SK-N-SH (cell line): ENCODE results near the gene ZNF655. TPM values are rescaled to one million over a fixed set of nuclear protein-coding genes. Genes with fewer than 3 reads are reported as not detected.

ENCODE experiments used
- CTCF ChIA-PET: fragments of 300-600, 350-600 bp; formaldehyde crosslinking; extraction: SDS; loops from one replicate; lab custom pipeline; 2021; lab: Yijun Ruan, JAX
- POLR2A ChIA-PET: fragments of 350-600 bp; sonication (Branson Sonifier 250); formaldehyde crosslinking; extraction: SDS; loops from one replicate; lab custom pipeline; 2020; ENCODE audit warnings: antibody characterized with exemption, inconsistent platforms; lab: Yijun Ruan, JAX
- DNase-seq: peaks from one replicate; pipeline ENCODE4 v3.0.0; 2012
- H2AFZ ChIP-seq: fragments of 200-600 bp; sonication (generic); 2 replicates; pipeline ENCODE4 v1.8.1; 2016; ENCODE audit warnings: antibody characterized with exemption, mild to moderate bottlenecking, low read depth
- H3F3A ChIP-seq: fragments of 200-600 bp; sonication (generic); replicated peaks from 2 replicates; pipeline ENCODE3; 2016; ENCODE audit warnings: antibody characterized with exemption, mild to moderate bottlenecking; ENCODE audit not compliant: insufficient read depth
- H3K27ac ChIP-seq, 2 experiments: fragments of 200-500 bp in 1 of 2; fragments of 200-600 bp in 1 of 2; sonication (Bioruptor generic) in 1 of 2; sonication (generic), shearing (Covaris generic) in 1 of 2; 2 replicates each; pipeline versions ENCODE4 v1.5.1 to v1.6.1; 2014 to 2016; ENCODE audit warnings: low read depth in 2 of 2, inconsistent platforms in 1 of 2, low read length in 1 of 2, mild to moderate bottlenecking in 1 of 2, mixed read lengths in 1 of 2
- H3K27me3 ChIP-seq: fragments of 200-600 bp; sonication (generic), shearing (Covaris generic); 2 replicates; pipeline ENCODE4 v1.6.1; 2016; ENCODE audit warnings: mixed run types; ENCODE audit not compliant: insufficient read depth
- H3K36me3 ChIP-seq, 2 experiments: fragments of 200-500 bp in 1 of 2; fragments of 200-600 bp in 1 of 2; sonication (Bioruptor generic) in 1 of 2; sonication (generic) in 1 of 2; replicated peaks in 1 of 2; 2 replicates each; pipeline versions ENCODE3 to v1.5.1; 2014 to 2016; ENCODE audit warnings: low read length in 1 of 2, mild to moderate bottlenecking in 1 of 2; ENCODE audit not compliant: insufficient read depth in 2 of 2, control insufficient read depth in 1 of 2
- H3K4me1 ChIP-seq, 2 experiments: fragments of 200-500 bp in 1 of 2; fragments of 200-600 bp in 1 of 2; sonication (Bioruptor generic) in 1 of 2; sonication (generic), shearing (Covaris generic) in 1 of 2; 2 replicates each; pipeline versions ENCODE4 v1.5.1 to v1.6.1; 2014 to 2016; ENCODE audit warnings: low read depth in 1 of 2, low read length in 1 of 2, mixed run types in 1 of 2; ENCODE audit not compliant: insufficient read depth in 2 of 2, control insufficient read depth in 1 of 2
- H3K4me2 ChIP-seq: fragments of 200-600 bp; sonication (generic), shearing (Covaris generic); 2 replicates; pipeline ENCODE4 v1.6.1; 2017; ENCODE audit warnings: mixed run types
- H3K4me3 ChIP-seq, 2 experiments: fragments of 200-500 bp in 1 of 2; fragments of 200-600 bp in 1 of 2; sonication (Bioruptor generic) in 1 of 2; sonication (generic), shearing (Covaris generic) in 1 of 2; 2 replicates each; pipeline versions ENCODE4 v1.5.1 to v1.8.1; 2014 to 2016; ENCODE audit warnings: low read depth in 2 of 2, inconsistent platforms in 1 of 2, low read length in 1 of 2, mild to moderate bottlenecking in 1 of 2, mixed read lengths in 1 of 2, moderate library complexity in 1 of 2
- H3K79me2 ChIP-seq: fragments of 200-600 bp; sonication (generic); 2 replicates; pipeline ENCODE4 v1.8.1; 2017; ENCODE audit warnings: mild to moderate bottlenecking; ENCODE audit not compliant: insufficient read depth
- H3K9ac ChIP-seq: fragments of 200-600 bp; sonication (generic); 2 replicates; pipeline ENCODE4 v1.6.1; 2017; ENCODE audit warnings: mixed run types
- H3K9me2 ChIP-seq: fragments of 200-600 bp; sonication (generic); 2 replicates; pipeline ENCODE4 v1.6.1; 2017; ENCODE audit warnings: mixed run types
- H3K9me3 ChIP-seq: fragments of 200-600 bp; sonication (generic); 2 replicates; pipeline ENCODE4 v1.6.1; 2017; ENCODE audit warnings: mixed run types, mild to moderate bottlenecking, moderate library complexity
- H4K20me1 ChIP-seq: fragments of 200-600 bp; sonication (generic); 2 replicates; pipeline ENCODE4 v1.6.1; 2017; ENCODE audit warnings: mild to moderate bottlenecking, mixed run types; ENCODE audit not compliant: insufficient read depth
- EP300 ChIP-seq, 2 experiments: IDR thresholded peaks; 2 replicates each; pipeline versions ENCODE4 v1.4.0 to v1.6.1; 2012; ENCODE audit warnings: borderline replicate concordance in 1 of 2, low read depth in 1 of 2, low read length in 1 of 2
- GABPA ChIP-seq: IDR thresholded peaks from 2 replicates; pipeline ENCODE4 v1.4.0; 2012; ENCODE audit warnings: low read depth, mild to moderate bottlenecking
- MEF2A ChIP-seq: IDR thresholded peaks from 2 replicates; pipeline ENCODE4 v1.4.0; 2012; ENCODE audit warnings: low read depth, borderline replicate concordance
- MXI1 ChIP-seq: IDR thresholded peaks from 2 replicates; pipeline ENCODE4 v1.6.1; 2012; ENCODE audit warnings: mild to moderate bottlenecking, low read depth, low read length, improper control_type of control experiment
- NFIC ChIP-seq: IDR thresholded peaks from 2 replicates; pipeline ENCODE4 v1.4.0; 2012; ENCODE audit warnings: borderline replicate concordance
- RCOR1 ChIP-seq: fragments of 150-350 bp; IDR thresholded peaks from 2 replicates; pipeline ENCODE4 v1.6.1; 2017; ENCODE audit warnings: antibody characterized with exemption, low read length
- RXRA ChIP-seq: IDR thresholded peaks from 2 replicates; pipeline ENCODE4 v1.4.0; 2012; ENCODE audit warnings: low read depth, mild to moderate bottlenecking, borderline replicate concordance
- SMC3 ChIP-seq: IDR thresholded peaks from 2 replicates; pipeline ENCODE4 v1.6.1; 2012; ENCODE audit warnings: low read depth, low read length, improper control_type of control experiment
- TCF12 ChIP-seq: IDR thresholded peaks from 2 replicates; pipeline ENCODE4 v1.4.0; 2012
- YY1 ChIP-seq: IDR thresholded peaks from 2 replicates; pipeline ENCODE4 v1.4.0; 2012; ENCODE audit warnings: low read depth, mild to moderate bottlenecking
- WGBS: methylation state at CpG from one replicate; pipeline ENCODE4 v1.1.6; 2017; ENCODE audit warnings: low lambda C conversion rate; 5-methylcytosine and 5-hydroxymethylcytosine counted together
- polyA plus RNA-seq, 3 experiments: library from polyadenylated mRNA; depleted of rRNA; stranded (reverse); fragments of >200 nt; gene quantifications; 2 replicates each; pipeline ENCODE4 v1.2.3, GENCODE V29; 2012
- TF ChIP-seq, protein P1 (sequence below): IDR thresholded peaks from 2 replicates; pipeline ENCODE4 v1.4.0; 2012; ENCODE audit warnings: low read depth, borderline replicate concordance
- TF ChIP-seq, protein P2 (sequence below): IDR thresholded peaks from 2 replicates; pipeline ENCODE4; 2012
- TF ChIP-seq, protein P3 (sequence below): IDR thresholded peaks from 2 replicates; pipeline ENCODE4 v1.6.1; 2012; ENCODE audit warnings: mild to moderate bottlenecking, low read depth, low read length, moderate library complexity
- TF ChIP-seq, protein P4 (sequence below): fragments of 200-600 bp; sonication (generic); IDR thresholded peaks from 2 replicates; pipeline ENCODE4 v1.6.1; 2017; ENCODE audit warnings: antibody characterized with exemption, mild to moderate bottlenecking, moderate library complexity
- TF ChIP-seq, protein P5 (sequence below): fragments of 150-350 bp; IDR thresholded peaks from 2 replicates; pipeline ENCODE4 v1.6.1; 2016; ENCODE audit warnings: mild to moderate bottlenecking, low read depth, low read length

ZNF655 gene
- polyA plus RNA-seq, 1 of the 3 experiments (the other 2 are of a cell fraction) = 113 TPM

DNA sequence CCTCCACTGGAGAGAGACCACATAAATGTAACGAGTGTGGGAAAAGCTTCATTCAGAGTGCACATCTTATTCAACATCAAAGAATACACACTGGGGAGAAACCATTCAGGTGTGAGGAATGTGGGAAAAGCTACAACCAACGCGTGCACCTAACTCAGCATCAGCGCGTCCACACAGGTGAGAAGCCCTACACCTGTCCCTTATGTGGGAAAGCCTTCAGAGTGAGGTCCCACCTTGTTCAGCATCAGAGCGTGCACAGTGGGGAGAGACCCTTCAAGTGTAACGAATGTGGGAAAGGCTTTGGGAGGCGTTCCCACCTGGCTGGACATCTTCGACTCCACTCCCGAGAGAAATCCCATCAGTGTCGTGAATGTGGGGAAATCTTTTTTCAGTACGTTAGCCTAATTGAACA is 27.1 kb upstream of the ZNF655 start:
- CTCF ChIA-PET = interaction anchor here (0.9 kb wide), 1 partner anchor 20 kb away, joined by 3 read pairs; no protein-coding TSS in a partner anchor
- Histone ChIP-seq H3K4me3 (peak overlapping the region in 1 of 2 experiments; percentile 17; a peak in 1 of 4 replicates), H3K36me3 (peaks cover 37 to 77% of the 10 kb centered on the region in 2 experiments), H3K27me3 (no peaks in the 10 kb centered on the region), H3K9me2 (no peaks in the 10 kb centered on the region), H3K4me2 (no peak overlapping the region), H3K9ac (no peak overlapping the region), H3K9me3 (peaks cover 27% of the 10 kb centered on the region), H3K27ac (no peak overlapping the region), H2AFZ (no peak overlapping the region), H4K20me1 (no peaks in the 10 kb centered on the region), H3K4me1 (no peaks in the 10 kb centered on the region), H3K79me2 (peaks cover 10% of the 10 kb centered on the region; the same call in 1 of the 2 replicates), H3F3A (no peaks in the 10 kb centered on the region)
- 96% methylated on average over 12 of the region's 12 CpGs for WGBS
- POLR2A ChIA-PET = no interaction called here
- TF ChIP-seq, protein P1, sequence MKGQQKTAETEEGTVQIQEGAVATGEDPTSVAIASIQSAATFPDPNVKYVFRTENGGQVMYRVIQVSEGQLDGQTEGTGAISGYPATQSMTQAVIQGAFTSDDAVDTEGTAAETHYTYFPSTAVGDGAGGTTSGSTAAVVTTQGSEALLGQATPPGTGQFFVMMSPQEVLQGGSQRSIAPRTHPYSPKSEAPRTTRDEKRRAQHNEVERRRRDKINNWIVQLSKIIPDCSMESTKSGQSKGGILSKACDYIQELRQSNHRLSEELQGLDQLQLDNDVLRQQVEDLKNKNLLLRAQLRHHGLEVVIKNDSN = no peak
- TF ChIP-seq, protein P2, sequence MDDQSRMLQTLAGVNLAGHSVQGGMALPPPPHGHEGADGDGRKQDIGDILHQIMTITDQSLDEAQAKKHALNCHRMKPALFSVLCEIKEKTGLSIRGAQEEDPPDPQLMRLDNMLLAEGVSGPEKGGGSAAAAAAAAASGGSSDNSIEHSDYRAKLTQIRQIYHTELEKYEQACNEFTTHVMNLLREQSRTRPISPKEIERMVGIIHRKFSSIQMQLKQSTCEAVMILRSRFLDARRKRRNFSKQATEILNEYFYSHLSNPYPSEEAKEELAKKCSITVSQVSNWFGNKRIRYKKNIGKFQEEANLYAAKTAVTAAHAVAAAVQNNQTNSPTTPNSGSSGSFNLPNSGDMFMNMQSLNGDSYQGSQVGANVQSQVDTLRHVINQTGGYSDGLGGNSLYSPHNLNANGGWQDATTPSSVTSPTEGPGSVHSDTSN = no peak
- TF ChIP-seq TCF12 = peak; percentile 21; the same call in 1 of the 2 replicates
- DNase-seq = no peak

DNA sequence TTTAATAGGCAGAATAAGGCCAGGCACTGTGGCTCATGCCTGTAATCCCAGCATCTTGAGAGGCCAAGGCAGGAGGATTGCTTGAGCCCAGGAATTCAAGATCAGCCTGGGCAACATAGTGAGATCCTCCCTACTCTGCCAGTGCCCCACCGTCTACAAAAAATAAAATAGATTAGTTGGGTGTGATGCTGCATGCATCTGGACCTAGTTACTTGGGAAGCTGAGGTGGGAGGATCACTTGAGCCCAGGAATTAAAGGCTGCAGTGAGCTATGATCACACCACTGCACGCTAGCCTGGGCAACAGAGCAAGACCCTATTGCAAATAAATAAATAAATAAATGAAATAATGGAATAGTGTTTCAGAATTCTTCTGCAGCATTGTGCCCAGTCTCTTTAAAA is 22.8 kb upstream of the ZNF655 start:
- H3K9ac ChIP-seq = no peak overlapping the region
- ChIA-PET CTCF (no interaction called here), POLR2A (no interaction called here)
- no peak overlapping the region for H2AFZ ChIP-seq
- H3K36me3 ChIP-seq = peaks cover 19 to 42% of the 10 kb centered on the region in 2 experiments
- no peaks in the 10 kb centered on the region for H4K20me1 ChIP-seq
- H3K4me2 ChIP-seq = no peak overlapping the region
- 71% methylated on average over 2 of the region's 2 CpGs for WGBS
- H3K27ac ChIP-seq = no peak overlapping the region
- no peaks in the 10 kb centered on the region for H3K9me2 ChIP-seq
- H3F3A ChIP-seq = no peaks in the 10 kb centered on the region
- no peak for TF ChIP-seq RXRA
- no peak for TF ChIP-seq MXI1
- no peak for TF ChIP-seq EP300 (IDR thresholded peaks at IDR 0.05; ENCODE audit: borderline replicate concordance in 1 of 2, low read depth in 1 of 2, low read length in 1 of 2)
- TF ChIP-seq, protein P3, sequence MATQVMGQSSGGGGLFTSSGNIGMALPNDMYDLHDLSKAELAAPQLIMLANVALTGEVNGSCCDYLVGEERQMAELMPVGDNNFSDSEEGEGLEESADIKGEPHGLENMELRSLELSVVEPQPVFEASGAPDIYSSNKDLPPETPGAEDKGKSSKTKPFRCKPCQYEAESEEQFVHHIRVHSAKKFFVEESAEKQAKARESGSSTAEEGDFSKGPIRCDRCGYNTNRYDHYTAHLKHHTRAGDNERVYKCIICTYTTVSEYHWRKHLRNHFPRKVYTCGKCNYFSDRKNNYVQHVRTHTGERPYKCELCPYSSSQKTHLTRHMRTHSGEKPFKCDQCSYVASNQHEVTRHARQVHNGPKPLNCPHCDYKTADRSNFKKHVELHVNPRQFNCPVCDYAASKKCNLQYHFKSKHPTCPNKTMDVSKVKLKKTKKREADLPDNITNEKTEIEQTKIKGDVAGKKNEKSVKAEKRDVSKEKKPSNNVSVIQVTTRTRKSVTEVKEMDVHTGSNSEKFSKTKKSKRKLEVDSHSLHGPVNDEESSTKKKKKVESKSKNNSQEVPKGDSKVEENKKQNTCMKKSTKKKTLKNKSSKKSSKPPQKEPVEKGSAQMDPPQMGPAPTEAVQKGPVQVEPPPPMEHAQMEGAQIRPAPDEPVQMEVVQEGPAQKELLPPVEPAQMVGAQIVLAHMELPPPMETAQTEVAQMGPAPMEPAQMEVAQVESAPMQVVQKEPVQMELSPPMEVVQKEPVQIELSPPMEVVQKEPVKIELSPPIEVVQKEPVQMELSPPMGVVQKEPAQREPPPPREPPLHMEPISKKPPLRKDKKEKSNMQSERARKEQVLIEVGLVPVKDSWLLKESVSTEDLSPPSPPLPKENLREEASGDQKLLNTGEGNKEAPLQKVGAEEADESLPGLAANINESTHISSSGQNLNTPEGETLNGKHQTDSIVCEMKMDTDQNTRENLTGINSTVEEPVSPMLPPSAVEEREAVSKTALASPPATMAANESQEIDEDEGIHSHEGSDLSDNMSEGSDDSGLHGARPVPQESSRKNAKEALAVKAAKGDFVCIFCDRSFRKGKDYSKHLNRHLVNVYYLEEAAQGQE = no peak
- no peak for TF ChIP-seq RCOR1
- TF ChIP-seq, protein P4, sequence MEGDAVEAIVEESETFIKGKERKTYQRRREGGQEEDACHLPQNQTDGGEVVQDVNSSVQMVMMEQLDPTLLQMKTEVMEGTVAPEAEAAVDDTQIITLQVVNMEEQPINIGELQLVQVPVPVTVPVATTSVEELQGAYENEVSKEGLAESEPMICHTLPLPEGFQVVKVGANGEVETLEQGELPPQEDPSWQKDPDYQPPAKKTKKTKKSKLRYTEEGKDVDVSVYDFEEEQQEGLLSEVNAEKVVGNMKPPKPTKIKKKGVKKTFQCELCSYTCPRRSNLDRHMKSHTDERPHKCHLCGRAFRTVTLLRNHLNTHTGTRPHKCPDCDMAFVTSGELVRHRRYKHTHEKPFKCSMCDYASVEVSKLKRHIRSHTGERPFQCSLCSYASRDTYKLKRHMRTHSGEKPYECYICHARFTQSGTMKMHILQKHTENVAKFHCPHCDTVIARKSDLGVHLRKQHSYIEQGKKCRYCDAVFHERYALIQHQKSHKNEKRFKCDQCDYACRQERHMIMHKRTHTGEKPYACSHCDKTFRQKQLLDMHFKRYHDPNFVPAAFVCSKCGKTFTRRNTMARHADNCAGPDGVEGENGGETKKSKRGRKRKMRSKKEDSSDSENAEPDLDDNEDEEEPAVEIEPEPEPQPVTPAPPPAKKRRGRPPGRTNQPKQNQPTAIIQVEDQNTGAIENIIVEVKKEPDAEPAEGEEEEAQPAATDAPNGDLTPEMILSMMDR = no peak
- no peak for TF ChIP-seq TCF12
- no peak for TF ChIP-seq GABPA
- TF ChIP-seq, protein P5, sequence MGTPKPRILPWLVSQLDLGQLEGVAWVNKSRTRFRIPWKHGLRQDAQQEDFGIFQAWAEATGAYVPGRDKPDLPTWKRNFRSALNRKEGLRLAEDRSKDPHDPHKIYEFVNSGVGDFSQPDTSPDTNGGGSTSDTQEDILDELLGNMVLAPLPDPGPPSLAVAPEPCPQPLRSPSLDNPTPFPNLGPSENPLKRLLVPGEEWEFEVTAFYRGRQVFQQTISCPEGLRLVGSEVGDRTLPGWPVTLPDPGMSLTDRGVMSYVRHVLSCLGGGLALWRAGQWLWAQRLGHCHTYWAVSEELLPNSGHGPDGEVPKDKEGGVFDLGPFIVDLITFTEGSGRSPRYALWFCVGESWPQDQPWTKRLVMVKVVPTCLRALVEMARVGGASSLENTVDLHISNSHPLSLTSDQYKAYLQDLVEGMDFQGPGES = no peak
- no peak for TF ChIP-seq SMC3
- no peak for TF ChIP-seq YY1
- no peak for TF ChIP-seq MEF2A
- TF ChIP-seq NFIC = no peak
- TF ChIP-seq, all 33 proteins: peak for 0
- DNase-seq = no peak
- no peaks in the 10 kb centered on the region for H3K79me2 ChIP-seq
- no peaks in the 10 kb centered on the region for H3K4me1 ChIP-seq
- no peak overlapping the region for H3K4me3 ChIP-seq
- H3K9me3 ChIP-seq = peaks cover 22% of the 10 kb centered on the region
- no peaks in the 10 kb centered on the region for H3K27me3 ChIP-seq
